Esophagus squamous epithelium (tissue), 5 donors: Measurements from ENCODE around the gene TBL1Y. TPM values are rescaled to one million over a fixed set of nuclear protein-coding genes. Genes with fewer than 3 reads are reported as not detected.

ENCODE experiments used
- DNase-seq: peaks from one replicate; lab custom pipeline; 2025; lab: John Stamatoyannopoulos, UW
- H3K27ac ChIP-seq, 4 donors: fragments of 200-600 bp; sonication (generic); one replicate each; pipeline ENCODE4 v1.5.1; 2016 to 2019; ENCODE audit warnings: mild to moderate bottlenecking in 1 of 4
- H3K27me3 ChIP-seq, 4 donors: fragments of 200-600 bp; sonication (generic); 1 replicate in 3 of 4; 2 replicates in 1 of 4; pipeline versions ENCODE4 v1.5.1 to v1.6.0; 2017 to 2021; ENCODE audit warnings: antibody characterized with exemption in 1 of 4
- H3K36me3 ChIP-seq, 3 donors: fragments of 200-600 bp; sonication (generic); one replicate each; pipeline ENCODE4 v1.5.1; 2016 to 2019
- H3K4me1 ChIP-seq, 3 donors: fragments of 200-600 bp; sonication (generic); one replicate each; pipeline ENCODE4 v1.5.1; 2017 to 2019
- H3K4me3 ChIP-seq, 4 donors: fragments of 200-600 bp; sonication (generic); 1 replicate in 3 of 4; 2 replicates in 1 of 4; pipeline ENCODE4 v1.5.1; 2016 to 2019; ENCODE audit warnings: mild to moderate bottlenecking in 2 of 4, moderate library complexity in 1 of 4
- H3K9me3 ChIP-seq, 3 donors: fragments of 200-600 bp; sonication (generic); one replicate each; pipeline ENCODE4 v1.5.1; 2016 to 2019
- CTCF ChIP-seq, 6 experiments: fragments of 450-650 bp in 4 of 6; fragments of 200-600 bp in 2 of 6; sonication (generic) in 2 of 6; IDR thresholded peaks; one replicate each; pipeline ENCODE4 v1.5.1; 2016 to 2019; ENCODE audit warnings: antibody characterized with exemption in 6 of 6, mild to moderate bottlenecking in 4 of 6, moderate library complexity in 4 of 6
- POLR2A ChIP-seq, 4 donors: fragments of 450-650 bp; IDR thresholded peaks; one replicate each; pipeline ENCODE4 v1.6.1; 2017; ENCODE audit warnings: antibody characterized with exemption in 4 of 4, mild to moderate bottlenecking in 4 of 4, moderate library complexity in 3 of 4
- WGBS, 2 donors: methylation state at CpG; one replicate each; pipeline ENCODE4 v1.1.5; 2018; 5-methylcytosine and 5-hydroxymethylcytosine counted together
- intact Hi-C: fragments of 100-400 bp; cut with DNase I; formaldehyde crosslinking; loops from one replicate; pipeline ENCODE4 v1.15.0; 2022
- total RNA-seq, 4 donors: library from RNA; depleted of rRNA; stranded (reverse); fragments of >200 nt; gene quantifications; one replicate each; pipeline ENCODE4 v1.1.0, GENCODE V29; 2016
- donor health status: DM: yes; HTN: yes; CAD: no.

TBL1Y gene
- total RNA-seq, 4 donors from 2014 or later: 1.3 to 1.5 TPM; not detected in 2

GRCh38 chrY:7115871-7116270 lies 205.4 kb downstream of the TBL1Y start:
- DNase-seq: no peak
- Histone ChIP-seq H3K27ac (no peak overlapping the region), H3K9me3 (no peaks in the 10 kb centered on the region), H3K27me3 (no peaks in the 10 kb centered on the region), H3K36me3 (no peaks in the 10 kb centered on the region), H3K4me1 (no peaks in the 10 kb centered on the region), H3K4me3 (no peak overlapping the region)
- 91% methylated on average over 2 of the region's 5 CpGs; no CpG with 5 or more reads in 1 of the 2 donors for WGBS, 2 donors
- intact Hi-C loops: no loop called here
- TF ChIP-seq CTCF (IDR thresholded peaks at IDR 0.05) (no peak), POLR2A (IDR thresholded peaks at IDR 0.05) (no peak)

DNA sequence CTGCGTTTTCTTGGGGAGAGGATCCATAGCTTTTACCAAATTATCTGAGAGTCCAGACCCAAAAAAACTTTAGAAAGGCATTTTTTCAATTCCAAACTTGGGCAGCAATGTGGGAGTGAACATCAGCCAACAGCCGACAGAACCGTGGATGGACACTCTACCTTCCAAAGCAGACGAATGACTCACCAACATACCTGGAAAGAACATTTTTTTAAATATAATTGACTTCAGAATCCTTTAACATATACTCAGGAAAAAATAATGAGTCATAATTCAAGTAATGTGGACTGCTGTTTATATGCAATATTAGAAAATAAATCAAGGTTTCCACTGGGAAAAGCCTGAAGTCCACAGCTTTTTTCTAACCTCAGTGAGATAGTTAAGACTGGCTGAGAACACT lies 211.7 kb downstream of the TBL1Y start:
- no peak for DNase-seq
- Histone ChIP-seq H3K27ac (no peak overlapping the region), H3K9me3 (no peaks in the 10 kb centered on the region), H3K4me3 (no peak overlapping the region), H3K36me3 (no peaks in the 10 kb centered on the region), H3K4me1 (no peaks in the 10 kb centered on the region), H3K27me3 (no peaks in the 10 kb centered on the region)
- WGBS, 2 donors: 50% methylated on average over 4 of the region's 4 CpGs; no CpG with 5 or more reads in 1 of the 2 donors
- intact Hi-C loops: no loop called here
- no peak for TF ChIP-seq CTCF (IDR thresholded peaks at IDR 0.05)
- TF ChIP-seq POLR2A (IDR thresholded peaks at IDR 0.05): no peak

- Histone ChIP-seq H3K4me3 (no peak overlapping the region), H3K36me3 (no peaks in the 10 kb centered on the region), H3K27ac (no peak overlapping the region), H3K4me1 (no peaks in the 10 kb centered on the region), H3K9me3 (no peaks in the 10 kb centered on the region), H3K27me3 (no peaks in the 10 kb centered on the region)
- TF ChIP-seq POLR2A (IDR thresholded peaks at IDR 0.05): no peak
- no peak for TF ChIP-seq CTCF (IDR thresholded peaks at IDR 0.05)
- 50% methylated on average over 2 of the region's 6 CpGs; no CpG with 5 or more reads in 1 of the 2 donors for WGBS, 2 donors
- intact Hi-C loops: no loop called here
- DNase-seq: no peak
Measured at GRCh38 chrY:7125136-7126056, 214.9 kb downstream of the TBL1Y start.

GRCh38 chrY:7128211-7128610 lies 217.7 kb downstream of the TBL1Y start:
- no peak for DNase-seq
- Histone ChIP-seq H3K9me3 (no peaks in the 10 kb centered on the region), H3K36me3 (no peaks in the 10 kb centered on the region), H3K4me3 (no peak overlapping the region), H3K27ac (no peak overlapping the region), H3K27me3 (no peaks in the 10 kb centered on the region), H3K4me1 (no peaks in the 10 kb centered on the region)
- no peak for TF ChIP-seq POLR2A (IDR thresholded peaks at IDR 0.05)
- no peak for TF ChIP-seq CTCF (IDR thresholded peaks at IDR 0.05)
- intact Hi-C loops: no loop called here
- 100% methylated on average over 1 of the region's 3 CpGs; no CpG with 5 or more reads in 1 of the 2 donors for WGBS, 2 donors

Other genes starting within 250 kb of the TBL1Y start
- gene AMELY, start 1.1 kb downstream of the TBL1Y start, total RNA-seq: not detected